Stimulated activated CD8-positive, alpha-beta memory T cell treated with anti-CD3 and anti-CD28 coated beads, Interleukin-15, amount 100 ng/mL, for 24 hours (primary cell): ENCODE data around the gene CACNA1S.
A peak's percentile ranks its signal among the peaks of the same experiment; 100 is the strongest.

Experiments
- DNase-seq: peaks from one replicate; pipeline ENCODE4 v3.0.0-alpha.2; 2020; ENCODE audit warnings: low read depth

Gene CACNA1S

GRCh38 chr1:201028461-201028889 lies 83.8 kb downstream of the CACNA1S start:
- no peak for DNase-seq

GRCh38 chr1:201026836-201027235 lies 85.4 kb downstream of the CACNA1S start:
- no peak for DNase-seq

- DNase-seq, result no peak
These were observed 86.0 kb downstream of the CACNA1S start for GRCh38 chr1:201026234-201026633.

GRCh38 chr1:201025571-201026002 lies 86.6 kb downstream of the CACNA1S start:
- no peak for DNase-seq

GRCh38 chr1:201024625-201024998 lies 87.6 kb downstream of the CACNA1S start:
- no peak for DNase-seq

- no peak for DNase-seq
These were observed 88.2 kb downstream of the CACNA1S start for GRCh38 chr1:201023920-201024624.

GRCh38 chr1:201023517-201023902 lies 88.7 kb downstream of the CACNA1S start, which contains the start of gene KIF21B:
Gene KIF21B (minus strand): TSS chr1:201023714. CDS start chr1:201023383, 331 bp downstream.
- peak; percentile 70 for DNase-seq

- DNase-seq, result no peak
These were observed 89.3 kb downstream of the CACNA1S start for GRCh38 chr1:201022820-201023516.

GRCh38 chr1:201022493-201022819 lies 89.8 kb downstream of the CACNA1S start:
- no peak for DNase-seq

GRCh38 chr1:201021630-201022492 lies 90.4 kb downstream of the CACNA1S start:
- no peak for DNase-seq

- no peak for DNase-seq
These were observed 91.3 kb downstream of the CACNA1S start for GRCh38 chr1:201020721-201021629.

GRCh38 chr1:201020040-201020591 lies 92.1 kb downstream of the CACNA1S start:
- no peak for DNase-seq

GRCh38 chr1:201019321-201019977 lies 92.8 kb downstream of the CACNA1S start:
- peak; percentile 41 for DNase-seq

- DNase-seq, result no peak
These were observed 94.4 kb downstream of the CACNA1S start for GRCh38 chr1:201017828-201018163.

GRCh38 chr1:201016943-201017827 lies 95.0 kb downstream of the CACNA1S start:
- DNase-seq, result no peak

GRCh38 chr1:201016211-201016651 lies 96.0 kb downstream of the CACNA1S start:
- no peak for DNase-seq

- no peak for DNase-seq
These were observed 96.6 kb downstream of the CACNA1S start for GRCh38 chr1:201015551-201016091.

GRCh38 chr1:201014816-201015200 lies 97.4 kb downstream of the CACNA1S start:
- DNase-seq, result no peak

- no peak for DNase-seq
These were observed 98.0 kb downstream of the CACNA1S start for GRCh38 chr1:201013991-201014815.
